Measurements from ENCODE around the gene FOXN1. TPM values are rescaled to one million over a fixed set of nuclear protein-coding genes. Genes with fewer than 3 reads are reported as not detected.

The FOXN1 gene
- total and polyA plus RNA-seq, 10 of the 15 experiments (the other 5 are each of a cell fraction or from before 2014, with no cell fraction given), result not detected

GRCh38 chr17:28515518-28515917 is 9.4 kb downstream of the FOXN1 start (continued):
- TF ChIP-seq REST (IDR thresholded peaks at IDR 0.05; ENCODE audit: low read depth, low read length), result no peak
- no peak for TF ChIP-seq RCOR1 (conservative IDR thresholded peaks at IDR 0.05; ENCODE audit: low read depth, low read length)
- TF ChIP-seq NFXL1 (IDR thresholded peaks at IDR 0.05; ENCODE audit: borderline replicate concordance), result no peak
- no peak for TF ChIP-seq TCF3 (IDR thresholded peaks at IDR 0.05; ENCODE audit: borderline replicate concordance, insufficient read depth, low read depth, low read length)
- no peak for TF ChIP-seq ATF3 (IDR thresholded peaks at IDR 0.05; ENCODE audit: borderline replicate concordance, extremely low read depth, low read depth, low read length)
- TF ChIP-seq STAT3 (IDR thresholded peaks at IDR 0.05; ENCODE audit: low read depth, low read length), result no peak
- no peak for TF ChIP-seq RBBP5 (conservative IDR thresholded peaks at IDR 0.05)
- TF ChIP-seq SMARCA5 (IDR thresholded peaks at IDR 0.05), result no peak
- TF ChIP-seq E2F4 (IDR thresholded peaks at IDR 0.05; ENCODE audit: low read depth, low read length), result no peak

Measured in GM12878 (cell line).